COLO668 (cell line): ENCODE results near the gene MDN1.
A peak's percentile ranks its signal among the peaks of the same experiment; 100 is the strongest.

Source experiments
- DNase-seq: peaks from one replicate; lab custom pipeline; 2025; ENCODE audit not compliant: unreplicated experiment; lab: John Stamatoyannopoulos, UW

Gene MDN1

DNA sequence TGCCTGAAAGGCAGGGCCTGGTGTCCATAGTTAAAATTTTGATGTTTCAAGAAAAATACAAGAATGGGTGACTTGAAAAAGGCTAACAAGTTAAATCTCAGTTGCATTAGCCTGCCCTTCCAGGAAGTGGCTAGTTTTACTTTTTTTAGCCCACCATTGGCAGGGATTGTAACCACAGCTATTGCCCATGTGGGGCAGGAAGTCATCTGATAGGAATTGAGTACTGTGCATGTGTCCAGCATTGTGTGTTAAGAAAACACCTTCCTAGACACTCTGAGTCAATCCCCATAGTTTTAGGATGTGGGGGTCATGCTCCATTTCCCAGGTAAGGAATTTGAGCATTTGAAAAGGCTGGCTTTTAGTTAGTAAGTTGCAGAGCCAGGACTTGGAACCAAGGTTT is 207.9 kb downstream of the MDN1 start:
- DNase-seq, result no peak

DNA sequence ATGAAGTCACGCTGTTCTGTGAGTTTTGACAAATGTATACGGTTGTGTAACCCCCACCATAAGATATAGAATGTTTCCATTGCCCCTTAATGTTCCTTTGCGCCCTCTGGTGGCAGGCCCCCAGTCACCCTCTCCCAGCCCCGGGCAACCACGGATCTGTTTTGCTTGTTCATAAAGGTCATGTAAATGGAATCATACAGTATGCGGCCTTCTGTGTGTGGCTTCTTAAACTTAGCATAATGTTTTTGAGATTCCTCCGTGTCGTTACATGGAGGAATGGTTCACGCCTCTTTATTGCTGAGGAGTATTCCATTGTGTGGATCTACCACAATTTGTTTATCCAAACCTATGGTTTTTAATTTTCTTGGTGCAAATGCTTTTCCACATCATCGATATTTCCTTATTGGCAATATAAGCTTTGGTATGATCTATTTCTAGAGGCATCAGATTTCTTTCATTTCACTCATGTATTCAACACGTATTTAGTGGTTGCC is 209.4 kb downstream of the MDN1 start:
- peak; percentile 72 for DNase-seq

DNA sequence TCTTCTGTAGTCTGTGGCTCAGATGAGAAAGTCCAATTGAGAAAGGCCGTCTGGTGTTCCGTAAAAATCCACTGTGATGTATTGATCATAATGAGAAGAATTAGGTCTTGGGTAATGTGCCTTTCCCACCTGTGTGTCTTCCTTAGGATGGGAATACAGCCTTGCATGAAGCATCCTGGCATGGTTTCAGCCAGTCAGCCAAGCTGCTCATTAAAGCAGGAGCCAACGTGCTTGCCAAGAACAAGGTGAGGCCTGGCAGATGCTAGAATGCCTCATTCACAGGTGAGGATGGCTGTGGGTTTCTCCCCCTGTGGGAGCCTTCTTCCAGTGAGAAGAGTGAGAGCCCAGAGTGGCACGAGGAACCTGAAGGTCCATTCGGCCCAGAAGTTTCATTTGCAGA is 213.7 kb downstream of the MDN1 start:
- no peak for DNase-seq

DNA sequence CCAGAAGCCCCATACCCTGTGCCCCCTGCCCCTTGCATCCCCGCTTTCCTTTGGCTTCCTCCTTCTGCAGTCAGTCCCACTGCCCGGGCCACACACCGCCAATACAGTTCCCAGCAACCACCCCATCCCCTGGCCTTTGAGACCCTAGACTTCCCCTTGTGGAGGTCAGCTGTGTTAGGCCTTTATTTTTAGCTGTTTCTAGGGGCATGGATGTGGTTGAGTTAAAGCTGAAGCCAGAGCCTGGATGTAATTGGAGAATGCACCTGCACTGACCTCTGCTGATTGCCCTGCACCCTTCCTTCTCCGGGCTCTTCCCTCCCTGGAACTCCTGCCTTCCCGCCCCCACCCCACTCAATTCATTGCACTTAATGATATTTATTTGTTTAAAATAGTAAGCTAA is 214.9 kb downstream of the MDN1 start:
- no peak for DNase-seq

DNA sequence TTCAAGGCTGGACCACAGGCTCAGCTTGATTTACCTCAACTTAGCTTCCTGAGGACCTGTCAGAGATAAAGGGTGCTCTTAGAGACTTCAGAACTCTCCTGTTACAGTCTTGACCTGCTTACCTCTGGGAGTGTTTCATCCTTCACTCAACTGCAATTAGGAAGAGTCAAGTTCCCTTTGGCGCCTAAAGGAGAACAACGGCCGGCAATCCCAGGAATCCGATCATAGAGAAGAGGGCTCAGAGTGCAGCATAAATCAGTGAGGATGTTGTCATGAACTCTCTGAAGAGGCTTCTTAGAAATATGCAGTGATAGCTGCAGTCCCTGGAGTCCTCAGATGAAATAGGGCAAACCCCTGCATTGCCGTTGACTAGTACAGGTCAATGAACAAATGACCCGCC is 217.4 kb downstream of the MDN1 start:
- DNase-seq, result no peak

DNA sequence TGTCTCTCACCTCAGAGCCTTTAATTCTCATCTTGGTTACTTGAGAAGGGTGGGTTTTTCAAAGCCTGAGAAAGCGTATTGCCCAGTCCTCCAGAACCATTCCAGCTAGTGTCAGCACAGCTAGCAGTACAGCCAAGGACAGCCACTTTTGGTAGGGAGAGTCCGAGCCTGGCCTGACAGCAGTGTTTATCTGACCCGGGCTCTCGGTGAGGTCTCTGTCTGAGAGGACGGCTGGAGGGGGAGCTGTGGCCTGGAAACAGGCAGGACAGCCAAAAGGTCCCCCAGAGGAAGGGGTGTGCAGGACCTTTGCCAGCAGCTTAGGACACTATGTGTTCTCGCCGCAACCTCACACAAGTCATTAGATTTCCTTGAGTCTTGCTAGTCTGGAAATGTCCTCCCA is 219.9 kb downstream of the MDN1 start:
- no peak for DNase-seq

DNA sequence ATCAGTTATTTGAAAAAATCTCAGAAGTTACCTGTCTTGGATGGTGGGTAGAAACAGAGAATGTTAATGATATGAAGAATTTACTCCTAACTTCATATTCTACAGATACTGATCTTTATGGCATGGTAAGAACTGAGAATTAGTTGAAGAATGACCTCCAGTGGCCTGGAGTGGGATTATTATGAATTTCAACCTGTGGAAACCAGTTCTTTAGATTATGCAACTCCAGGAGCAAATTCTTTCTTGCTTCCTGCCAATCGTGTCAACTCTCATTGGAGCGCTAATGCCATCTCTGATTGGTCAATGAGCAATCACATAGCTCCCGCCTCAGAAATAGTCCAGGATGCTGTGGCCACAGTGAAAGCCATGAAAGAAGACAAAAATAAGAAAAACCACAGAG is 221.6 kb downstream of the MDN1 start:
- DNase-seq, result peak; percentile 4

DNA sequence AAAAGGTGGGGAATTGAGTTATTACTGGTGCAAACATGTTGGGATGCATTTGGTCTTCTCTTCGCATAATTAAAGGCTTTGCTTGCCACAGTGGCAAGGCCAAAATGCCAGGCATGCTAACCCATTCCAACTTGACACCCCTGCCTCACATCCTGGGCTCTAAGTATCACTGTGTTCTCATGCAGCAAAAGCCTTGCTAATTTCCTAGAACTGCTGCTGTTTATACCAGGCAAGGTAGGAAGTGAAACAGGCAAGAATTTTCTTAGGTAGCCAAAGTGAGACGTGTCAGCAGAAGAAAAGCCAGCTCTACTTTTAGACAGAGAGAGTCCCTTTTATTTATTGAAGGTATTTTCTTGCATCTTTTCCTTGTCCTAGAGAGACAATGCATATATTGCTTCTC is 222.2 kb downstream of the MDN1 start:
- DNase-seq, result no peak

DNA sequence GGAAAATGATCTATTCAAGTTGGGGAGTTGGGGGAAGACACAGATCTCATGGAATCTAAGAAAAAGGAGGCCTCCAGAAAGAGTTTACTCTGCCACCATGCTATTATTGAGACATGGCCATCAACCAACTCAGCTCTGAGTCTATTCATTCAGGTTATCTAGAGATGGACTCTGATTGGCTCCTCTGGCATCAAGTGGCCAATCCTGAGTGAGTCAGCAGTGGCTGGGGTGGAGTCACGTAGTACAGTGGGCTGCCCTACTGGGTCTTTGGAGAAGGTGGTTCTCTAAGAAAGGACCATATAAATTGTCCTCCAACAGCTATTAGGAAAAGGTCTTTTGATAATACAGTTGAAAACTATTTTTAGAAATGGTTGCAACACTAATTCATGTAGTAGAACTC is 223.1 kb downstream of the MDN1 start:
- DNase-seq, result no peak

DNA sequence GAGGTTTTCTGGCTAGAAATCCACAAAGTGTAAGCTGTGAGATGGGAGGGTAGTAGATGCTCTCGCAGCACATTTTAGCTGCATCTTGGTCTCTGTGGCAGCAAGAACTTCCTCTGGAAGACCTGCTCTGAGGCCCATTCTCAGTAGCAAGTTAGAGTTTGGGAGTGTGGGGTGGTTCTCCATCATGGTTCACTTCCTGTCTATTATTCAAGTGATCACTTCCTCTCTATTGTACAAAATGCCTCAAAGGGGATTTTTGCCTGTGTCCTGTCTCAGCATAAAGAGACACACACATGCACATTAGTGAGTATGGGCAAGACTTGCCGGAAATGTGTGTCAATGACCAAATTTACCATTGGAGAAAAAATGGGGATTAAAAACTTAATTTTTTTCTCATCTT is 223.5 kb downstream of the MDN1 start:
- no peak for DNase-seq
